Measurements from ENCODE around the gene CAMK2A. TPM values are rescaled to one million over a fixed set of nuclear protein-coding genes. Genes with fewer than 3 reads are reported as not detected.

CAMK2A gene
- polyA plus RNA-seq, 1 experiment: 0.11 TPM

DNA sequence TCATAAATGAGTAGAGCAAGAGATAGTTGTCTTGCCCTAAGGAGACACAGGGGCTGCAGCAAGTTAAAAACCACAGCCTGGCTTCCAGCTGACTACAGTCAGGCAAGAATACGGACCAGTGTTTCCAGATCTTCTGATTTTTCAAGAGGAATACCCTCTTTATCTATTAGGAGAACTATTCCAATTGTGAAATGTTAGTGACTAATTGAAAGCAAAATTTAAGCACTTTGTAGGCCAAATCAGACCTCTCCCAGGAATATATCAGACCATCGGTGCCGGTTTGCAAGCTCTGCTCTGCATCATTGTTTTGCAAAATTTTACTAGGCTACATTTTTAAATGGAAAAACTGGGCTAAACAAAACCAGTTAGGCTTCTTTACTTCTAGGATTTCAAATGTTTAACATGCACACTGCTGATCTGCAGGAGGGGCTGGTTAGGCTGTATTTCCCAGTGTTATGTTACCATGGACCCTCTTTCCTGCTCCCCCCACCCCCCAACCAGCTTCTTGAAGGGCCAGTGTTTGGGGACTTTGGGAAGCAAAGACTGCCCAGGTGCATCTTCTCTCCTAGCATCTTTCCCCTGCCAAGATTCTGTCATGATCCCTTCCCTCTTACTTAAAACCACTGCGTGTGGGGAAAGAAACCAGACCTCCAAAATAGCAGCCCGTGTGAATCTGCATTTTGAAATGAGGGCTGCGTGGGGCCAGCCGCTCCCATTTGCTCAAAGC is 14.2 kb upstream of the CAMK2A start:
- no peak for TF ChIP-seq CTCF (IDR thresholded peaks at IDR 0.05; ENCODE audit: insufficient read depth, low read depth, low read length)
- POLR2A ChIA-PET: no interaction called here
- DNase-seq (ENCODE audit: low read depth): no peak
- H3K4me3 ChIP-seq (ENCODE audit: low read depth, low read length): no peak overlapping the region
- H3K27me3 ChIP-seq (ENCODE audit: control insufficient read depth, insufficient read depth, low read length): no peaks in the 10 kb centered on the region
- H3K36me3 ChIP-seq (ENCODE audit: control insufficient read depth, insufficient read depth, low read length): no peaks in the 10 kb centered on the region
- CTCF ChIA-PET: interaction anchor here (0.8 to 1.9 kb wide), 3 partner anchors 16 to 173 kb away, joined by 3 to 6 read pairs (median 3); no protein-coding TSS in a partner anchor

DNA sequence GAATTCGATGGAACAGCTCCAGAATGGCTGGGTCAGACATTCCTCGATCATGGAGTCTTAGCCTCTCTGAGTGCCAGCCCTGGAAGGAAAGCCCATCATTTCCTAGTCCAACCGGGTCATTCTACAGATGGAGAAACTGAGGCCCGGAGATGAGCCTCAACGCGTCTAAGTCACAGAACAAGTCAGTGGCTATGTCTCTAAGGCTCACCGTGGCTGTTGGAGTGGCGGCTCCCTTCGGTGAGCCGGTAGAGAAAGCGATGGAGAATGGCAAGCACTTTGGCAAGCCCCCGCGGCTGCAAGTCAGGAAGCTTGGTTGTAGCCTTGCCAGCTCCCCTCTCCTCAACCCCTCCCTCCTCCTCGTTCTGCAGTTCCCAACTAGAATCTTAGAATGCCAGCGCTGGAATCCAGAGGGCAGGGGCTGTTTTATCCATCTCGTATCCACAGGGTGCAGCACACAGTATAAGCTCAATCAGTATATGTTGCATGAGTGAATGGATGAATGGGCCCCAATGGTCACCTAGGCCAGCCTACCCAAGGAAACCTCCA is 13.6 kb upstream of the CAMK2A start:
- H3K4me3 ChIP-seq (ENCODE audit: low read depth, low read length): peak overlapping the region; percentile 33; the same call in 1 of the 2 replicates
- CTCF ChIA-PET: interaction anchor here (0.7 to 1.9 kb wide), 8 partner anchors 8 to 173 kb away, joined by 3 to 9 read pairs (median 3); no protein-coding TSS in a partner anchor

GRCh38 chr5:150302301-150303069 is 12.9 kb upstream of the CAMK2A start, which contains the start of gene ARSI:
Gene ARSI, minus strand, starts transcription at chr5:150302905. Its CDS starts 532 bp downstream, at chr5:150302373.
- Histone ChIP-seq H3K36me3 (ENCODE audit: control insufficient read depth, insufficient read depth, low read length) (no peaks in the 10 kb centered on the region), H3K27me3 (ENCODE audit: control insufficient read depth, insufficient read depth, low read length) (no peaks in the 10 kb centered on the region), H3K4me3 (ENCODE audit: low read depth, low read length) (peak within 1 kb of the TSS; percentile 33)
- ChIA-PET CTCF (interaction anchor here (0.6 to 1.9 kb wide), 10 partner anchors 9 to 161 kb away, joined by 3 to 9 read pairs (median 3); no protein-coding TSS in a partner anchor), POLR2A (interaction anchor here (0.8 kb wide), 1 partner anchor 42 kb away, joined by 3 read pairs; no protein-coding TSS in a partner anchor)
- DNase-seq (ENCODE audit: low read depth): no peak
- TF ChIP-seq CTCF (IDR thresholded peaks at IDR 0.05; ENCODE audit: insufficient read depth, low read depth, low read length): peak; percentile 27

More for the DNA sequence above, 13.6 kb upstream of the CAMK2A start:
- Histone ChIP-seq H3K36me3 (ENCODE audit: control insufficient read depth, insufficient read depth, low read length) (no peaks in the 10 kb centered on the region), H3K27me3 (ENCODE audit: control insufficient read depth, insufficient read depth, low read length) (no peaks in the 10 kb centered on the region)
- POLR2A ChIA-PET: interaction anchor here (0.8 kb wide), 1 partner anchor 41 kb away, joined by 3 read pairs; no protein-coding TSS in a partner anchor
- no peak for TF ChIP-seq CTCF (IDR thresholded peaks at IDR 0.05; ENCODE audit: insufficient read depth, low read depth, low read length)
- DNase-seq (ENCODE audit: low read depth): no peak

- POLR2A ChIA-PET: no interaction called here
- no peak for TF ChIP-seq CTCF (IDR thresholded peaks at IDR 0.05; ENCODE audit: insufficient read depth, low read depth, low read length)
- CTCF ChIA-PET: interaction anchor here (0.6 to 1.7 kb wide), 4 partner anchors 20 to 68 kb away, joined by 3 to 9 read pairs (median 3); no protein-coding TSS in a partner anchor
- no peaks in the 10 kb centered on the region for H3K27me3 ChIP-seq (ENCODE audit: control insufficient read depth, insufficient read depth, low read length)
- H3K4me3 ChIP-seq (ENCODE audit: low read depth, low read length): peak overlapping the region; percentile 33
- no peak for DNase-seq (ENCODE audit: low read depth)
- no peaks in the 10 kb centered on the region for H3K36me3 ChIP-seq (ENCODE audit: control insufficient read depth, insufficient read depth, low read length)
Observed at GRCh38 chr5:150301901-150302300, 12.3 kb upstream of the CAMK2A start.

All from BJ (cell line).